Bronchial epithelial cell (primary cell): ENCODE measurements around the gene PBX1. TPM values are rescaled to one million over a fixed set of nuclear protein-coding genes. Genes with fewer than 3 reads are reported as not detected.

Source experiments
- DNase-seq: peaks from one replicate; pipeline ENCODE4 v3.0.0-alpha.2; 2010; ENCODE audit warnings: low read depth
- FAIRE-seq: peaks from 2 replicates; lab custom pipeline; 2011; peaks lifted over from hg19 to GRCh38; lab: Jason Lieb, UNC
- H3K27me3 ChIP-seq: 2 replicates; pipeline ENCODE4 v1.5.1; 2011; ENCODE audit warnings: low read length; ENCODE audit not compliant: control insufficient read depth, insufficient read depth
- H3K36me3 ChIP-seq: 2 replicates; pipeline ENCODE4 v1.5.1; 2011; ENCODE audit warnings: low read length; ENCODE audit not compliant: control insufficient read depth, insufficient read depth
- H3K4me3 ChIP-seq: 2 replicates; pipeline ENCODE4 v1.5.1; 2011; ENCODE audit warnings: mild to moderate bottlenecking, low read depth, low read length, control low read depth
- total RNA-seq: library from RNA; depleted of rRNA; stranded (reverse); fragments of >200 nt; gene quantifications from 2 replicates; pipeline ENCODE4 v1.2.1, GENCODE V29; 2014
- TF ChIP-seq, protein P1 (sequence below): IDR thresholded peaks from 2 replicates; pipeline ENCODE4 v1.5.1; 2011; ENCODE audit warnings: mild to moderate bottlenecking, moderate library complexity, low read length, control low read depth, inconsistent platforms; ENCODE audit not compliant: insufficient read depth, severe bottlenecking

The PBX1 gene
- total RNA-seq, 1 donor from 2014 or later, result 3.2 TPM

DNA sequence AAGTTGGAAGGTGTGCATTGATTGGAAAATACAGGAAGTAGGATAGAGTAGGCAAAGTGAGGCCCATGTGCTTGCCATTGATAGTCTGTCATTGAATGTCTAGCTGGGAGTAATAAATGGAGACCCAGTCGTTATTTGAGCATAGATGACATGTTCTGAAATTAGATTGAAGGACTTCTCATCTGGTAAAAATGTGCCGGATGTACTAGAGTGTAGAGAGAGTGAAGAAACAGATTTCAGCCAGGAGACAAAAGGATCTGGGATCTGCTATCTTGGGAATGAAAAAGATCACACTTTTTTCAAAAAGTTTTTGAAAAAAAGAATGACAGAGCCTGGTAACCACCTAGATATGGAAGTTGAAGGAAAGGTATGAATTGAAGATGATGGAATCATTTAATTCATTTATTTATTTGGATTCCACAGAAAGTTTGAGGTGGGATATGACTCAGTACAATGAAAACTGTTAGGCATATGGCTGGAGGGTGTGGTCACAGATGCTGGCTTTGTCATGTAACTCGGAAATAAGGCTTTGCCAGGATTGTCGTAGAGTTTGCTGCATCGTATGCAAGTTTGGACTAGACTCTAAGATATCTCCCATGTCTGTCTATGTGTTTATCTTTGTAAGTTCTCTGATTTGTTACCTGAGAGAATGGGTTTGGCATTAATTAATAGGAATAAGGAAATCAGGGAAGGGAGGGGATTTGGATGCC lies 137.1 kb downstream of the PBX1 start:
- TF ChIP-seq, protein P1, sequence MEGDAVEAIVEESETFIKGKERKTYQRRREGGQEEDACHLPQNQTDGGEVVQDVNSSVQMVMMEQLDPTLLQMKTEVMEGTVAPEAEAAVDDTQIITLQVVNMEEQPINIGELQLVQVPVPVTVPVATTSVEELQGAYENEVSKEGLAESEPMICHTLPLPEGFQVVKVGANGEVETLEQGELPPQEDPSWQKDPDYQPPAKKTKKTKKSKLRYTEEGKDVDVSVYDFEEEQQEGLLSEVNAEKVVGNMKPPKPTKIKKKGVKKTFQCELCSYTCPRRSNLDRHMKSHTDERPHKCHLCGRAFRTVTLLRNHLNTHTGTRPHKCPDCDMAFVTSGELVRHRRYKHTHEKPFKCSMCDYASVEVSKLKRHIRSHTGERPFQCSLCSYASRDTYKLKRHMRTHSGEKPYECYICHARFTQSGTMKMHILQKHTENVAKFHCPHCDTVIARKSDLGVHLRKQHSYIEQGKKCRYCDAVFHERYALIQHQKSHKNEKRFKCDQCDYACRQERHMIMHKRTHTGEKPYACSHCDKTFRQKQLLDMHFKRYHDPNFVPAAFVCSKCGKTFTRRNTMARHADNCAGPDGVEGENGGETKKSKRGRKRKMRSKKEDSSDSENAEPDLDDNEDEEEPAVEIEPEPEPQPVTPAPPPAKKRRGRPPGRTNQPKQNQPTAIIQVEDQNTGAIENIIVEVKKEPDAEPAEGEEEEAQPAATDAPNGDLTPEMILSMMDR, result no peak
- Histone ChIP-seq H3K27me3 (no peaks in the 10 kb centered on the region), H3K4me3 (no peak overlapping the region), H3K36me3 (no peaks in the 10 kb centered on the region)
- peak; percentile 90 for DNase-seq
- no peak for FAIRE-seq

DNA sequence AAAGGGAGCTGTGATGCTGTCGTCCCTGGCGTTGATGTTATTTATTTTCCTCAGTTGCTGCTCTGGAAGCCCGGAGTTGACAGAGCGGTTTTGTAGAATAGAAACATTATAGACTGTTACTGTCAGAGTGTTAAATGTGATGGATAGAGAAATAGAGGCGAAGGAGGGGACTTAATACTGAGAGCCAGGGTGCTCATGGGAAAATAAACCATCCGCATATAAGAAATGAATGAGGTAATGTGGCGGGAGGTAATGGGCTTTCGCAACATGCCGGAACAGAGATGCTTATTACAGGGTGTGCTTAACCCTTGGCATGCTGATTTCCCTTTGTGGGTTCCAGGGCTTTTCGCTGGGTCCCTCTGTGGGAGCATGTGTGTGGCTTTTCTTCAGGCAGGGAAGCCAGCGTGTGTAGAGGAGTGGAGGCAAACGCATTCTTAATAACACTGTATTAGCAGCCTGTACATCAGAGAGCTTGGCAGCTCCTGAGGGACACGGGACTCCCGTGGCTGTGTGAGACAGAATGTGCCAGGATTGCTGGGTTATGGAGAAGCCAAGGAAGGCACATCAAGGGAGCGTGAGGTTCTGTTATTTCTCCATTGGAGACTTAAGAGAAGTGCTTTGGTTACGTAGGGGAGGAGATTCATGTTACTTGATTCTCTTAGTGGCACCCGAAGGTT lies 141.0 kb downstream of the PBX1 start:
- no peak for DNase-seq
- TF ChIP-seq, protein P1, result no peak
- FAIRE-seq, result no peak
- no peak overlapping the region for H3K4me3 ChIP-seq
- no peaks in the 10 kb centered on the region for H3K27me3 ChIP-seq
- H3K36me3 ChIP-seq, result no peaks in the 10 kb centered on the region

DNA sequence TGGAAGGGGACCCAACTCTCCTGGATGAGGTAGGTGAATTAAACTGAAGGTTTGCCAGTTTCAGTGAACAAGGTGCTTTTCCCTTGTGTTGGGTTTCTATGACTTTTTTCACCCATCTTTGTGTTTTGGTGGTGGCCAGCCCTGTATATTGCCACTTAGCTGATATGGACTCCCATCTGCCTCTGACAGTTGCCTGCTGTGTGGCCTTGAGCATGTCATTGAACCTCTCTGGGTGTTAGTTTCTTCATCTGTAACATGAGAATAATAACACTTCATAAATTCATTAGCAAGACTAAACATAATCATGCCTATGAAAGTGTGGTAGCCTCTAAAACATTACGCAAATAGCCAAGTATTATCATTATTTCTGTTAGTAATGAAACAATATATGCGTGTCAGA lies 141.7 kb downstream of the PBX1 start:
- FAIRE-seq, result no peak
- H3K27me3 ChIP-seq, result no peaks in the 10 kb centered on the region
- TF ChIP-seq, protein P1, result no peak
- H3K4me3 ChIP-seq, result no peak overlapping the region
- no peak for DNase-seq
- H3K36me3 ChIP-seq, result no peaks in the 10 kb centered on the region

- TF ChIP-seq, protein P1, result no peak
- FAIRE-seq (no peak), DNase-seq (peak; percentile 58)
- Histone ChIP-seq H3K4me3 (no peak overlapping the region), H3K27me3 (no peaks in the 10 kb centered on the region), H3K36me3 (no peaks in the 10 kb centered on the region)
Observed at GRCh38 chr1:164701189-164701761, 142.3 kb downstream of the PBX1 start.

DNA sequence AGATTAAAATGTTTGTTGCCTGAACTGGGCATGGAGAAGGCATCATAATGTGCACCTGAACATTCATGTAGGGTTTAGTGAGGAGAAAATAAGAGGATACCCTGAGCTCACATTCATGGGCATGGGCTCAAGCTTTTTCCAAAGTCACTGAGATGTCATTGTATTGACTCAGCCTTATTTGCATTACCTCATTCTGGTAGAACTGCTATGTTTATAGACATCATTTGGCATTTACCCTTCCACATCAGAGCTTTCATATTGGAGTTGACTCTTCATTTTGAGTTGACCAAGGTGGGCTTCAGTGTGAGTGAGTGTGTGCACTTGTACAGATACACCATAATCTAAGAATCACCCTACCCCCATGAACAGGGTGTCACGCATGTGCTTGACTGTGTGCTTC lies 143.2 kb downstream of the PBX1 start:
- FAIRE-seq, result peak; percentile 80
- no peak overlapping the region for H3K4me3 ChIP-seq
- no peaks in the 10 kb centered on the region for H3K27me3 ChIP-seq
- no peaks in the 10 kb centered on the region for H3K36me3 ChIP-seq
- DNase-seq, result peak; percentile 58
- TF ChIP-seq, protein P1, result no peak
